PC-9 (cell line): Measurements from ENCODE around the gene VDAC1.

Experiments
- EZH2 ChIP-seq: fragments of 200-600 bp; sonication (generic); IDR thresholded peaks from 2 replicates; pipeline ENCODE4 v1.8.0; 2017; ENCODE audit warnings: antibody characterized with exemption, low read depth
- TF ChIP-seq, protein P1 (sequence below): fragments of 200-600 bp; sonication (generic); conservative IDR thresholded peaks from 2 replicates; pipeline ENCODE4 v1.6.1; 2017; ENCODE audit warnings: mixed run types, antibody characterized with exemption, mild to moderate bottlenecking, moderate library complexity

DNA sequence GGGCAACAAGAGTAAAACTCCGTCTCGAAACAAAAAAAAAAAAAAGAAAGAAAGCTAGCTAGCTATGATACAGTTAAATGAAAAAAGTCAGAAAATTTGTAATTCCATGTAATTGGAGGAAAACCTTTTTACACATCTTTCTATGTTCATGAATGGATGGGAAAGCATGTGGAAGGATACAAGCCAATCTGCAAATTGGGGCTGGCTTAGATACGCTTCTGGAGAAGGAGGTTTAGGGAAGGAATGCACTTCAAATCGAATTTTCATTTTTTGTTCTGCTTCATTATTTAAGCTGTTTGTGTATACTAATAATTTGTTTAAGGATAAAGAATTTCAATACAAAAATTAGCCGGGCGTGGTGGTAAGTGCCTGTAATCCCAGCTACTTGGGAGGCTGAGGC is 6.7 kb downstream of the VDAC1 start:
- TF ChIP-seq, protein P1, sequence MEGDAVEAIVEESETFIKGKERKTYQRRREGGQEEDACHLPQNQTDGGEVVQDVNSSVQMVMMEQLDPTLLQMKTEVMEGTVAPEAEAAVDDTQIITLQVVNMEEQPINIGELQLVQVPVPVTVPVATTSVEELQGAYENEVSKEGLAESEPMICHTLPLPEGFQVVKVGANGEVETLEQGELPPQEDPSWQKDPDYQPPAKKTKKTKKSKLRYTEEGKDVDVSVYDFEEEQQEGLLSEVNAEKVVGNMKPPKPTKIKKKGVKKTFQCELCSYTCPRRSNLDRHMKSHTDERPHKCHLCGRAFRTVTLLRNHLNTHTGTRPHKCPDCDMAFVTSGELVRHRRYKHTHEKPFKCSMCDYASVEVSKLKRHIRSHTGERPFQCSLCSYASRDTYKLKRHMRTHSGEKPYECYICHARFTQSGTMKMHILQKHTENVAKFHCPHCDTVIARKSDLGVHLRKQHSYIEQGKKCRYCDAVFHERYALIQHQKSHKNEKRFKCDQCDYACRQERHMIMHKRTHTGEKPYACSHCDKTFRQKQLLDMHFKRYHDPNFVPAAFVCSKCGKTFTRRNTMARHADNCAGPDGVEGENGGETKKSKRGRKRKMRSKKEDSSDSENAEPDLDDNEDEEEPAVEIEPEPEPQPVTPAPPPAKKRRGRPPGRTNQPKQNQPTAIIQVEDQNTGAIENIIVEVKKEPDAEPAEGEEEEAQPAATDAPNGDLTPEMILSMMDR: no peak
- TF ChIP-seq EZH2: no peak
